Gastroesophageal sphincter (tissue), 4 donors: ENCODE measurements around the gene RAE1. TPM values are rescaled to one million over a fixed set of nuclear protein-coding genes. Genes with fewer than 3 reads are reported as not detected.

Experiments
- ATAC-seq: fragments of 150-250 bp; one replicate; pipeline ENCODE4 v1.9.1; 2016; ENCODE audit warnings: mild to moderate bottlenecking, moderate library complexity
- H3K27ac ChIP-seq, 4 donors: fragments of 200-600 bp; sonication (generic) in 3 of 4; 1 replicate in 3 of 4; 2 replicates in 1 of 4; pipeline ENCODE4 v1.5.1; 2016 to 2019
- H3K27me3 ChIP-seq: fragments of 200-600 bp; sonication (generic); one replicate; pipeline ENCODE4 v1.5.1; 2019
- H3K36me3 ChIP-seq, 2 donors: fragments of 200-600 bp; sonication (generic); one replicate each; pipeline ENCODE4 v1.5.1; 2019; ENCODE audit warnings: control low read depth in 1 of 2
- H3K4me1 ChIP-seq, 3 donors: fragments of 200-600 bp; sonication (generic); 1 replicate in 2 of 3; 2 replicates in 1 of 3; pipeline ENCODE4 v1.5.1; 2016 to 2019; ENCODE audit warnings: control low read depth in 2 of 3
- H3K4me3 ChIP-seq, 2 donors: fragments of 200-600 bp; sonication (generic); one replicate each; pipeline ENCODE4 v1.5.1; 2019; ENCODE audit warnings: mild to moderate bottlenecking in 1 of 2, moderate library complexity in 1 of 2
- H3K9me3 ChIP-seq, 3 donors: fragments of 200-600 bp; sonication (generic); one replicate each; pipeline ENCODE4 v1.5.1; 2017 to 2019; ENCODE audit warnings: control low read depth in 2 of 3
- EP300 ChIP-seq: sonication (generic); formaldehyde crosslinking; IDR thresholded peaks from one replicate; pipeline ENCODE4 v1.6.1; 2017; ENCODE audit warnings: antibody characterized with exemption, mild to moderate bottlenecking
- POLR2A ChIP-seq, 2 donors: fragments of 450-650 bp; IDR thresholded peaks; one replicate each; pipeline ENCODE4 v1.6.1; 2017; ENCODE audit warnings: antibody characterized with exemption in 2 of 2, mild to moderate bottlenecking in 2 of 2, moderate library complexity in 1 of 2
- POLR2AphosphoS5 ChIP-seq: sonication (generic); formaldehyde crosslinking; IDR thresholded peaks from one replicate; pipeline ENCODE4 v1.6.1; 2017; ENCODE audit warnings: antibody characterized with exemption
- WGBS, 2 donors: methylation state at CpG; one replicate each; pipeline ENCODE4 v1.1.5; 2018; ENCODE audit warnings: low coverage in 1 of 2; 5-methylcytosine and 5-hydroxymethylcytosine counted together
- total RNA-seq, 4 donors: library from RNA; depleted of rRNA; stranded (reverse); fragments of >200 nt; gene quantifications; one replicate each; pipeline ENCODE4 v1.1.0, GENCODE V29; 2016
- TF ChIP-seq, protein P1 (sequence below), 4 experiments: fragments of 200-600 bp in 2 of 4; fragments of 450-650 bp in 2 of 4; sonication (generic) in 1 of 4; IDR thresholded peaks; one replicate each; pipeline ENCODE4 v1.5.1; 2017 to 2019; ENCODE audit warnings: antibody characterized with exemption in 4 of 4, mild to moderate bottlenecking in 2 of 4, moderate library complexity in 2 of 4

The RAE1 gene
- total RNA-seq, 4 donors from 2014 or later = 16.5 to 30.4 (median 25.1) TPM

DNA sequence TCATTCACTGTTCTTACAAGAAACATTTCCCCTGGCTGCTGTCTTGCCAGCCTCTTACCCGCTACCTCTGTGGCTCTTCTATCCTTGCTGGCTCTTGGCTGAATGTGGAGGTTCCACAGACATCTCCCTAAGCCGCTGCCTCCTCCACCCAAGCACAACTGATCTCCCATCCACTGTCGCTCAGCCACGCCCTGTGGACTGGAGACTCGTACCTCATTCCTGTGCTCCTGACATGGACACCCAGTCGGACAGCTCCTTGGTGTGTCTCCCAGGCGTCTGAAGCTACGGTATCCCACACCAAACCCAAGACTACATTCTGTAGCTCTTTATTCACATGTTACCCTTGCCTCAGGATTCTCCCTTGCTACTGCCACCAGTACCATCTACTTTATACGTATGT lies 19.3 kb downstream of the RAE1 start:
- Histone ChIP-seq H3K36me3 (peaks cover 7 to 100% of the 10 kb centered on the region in 2 donors), H3K27me3 (no peaks in the 10 kb centered on the region), H3K9me3 (no peaks in the 10 kb centered on the region), H3K4me3 (no peak overlapping the region), H3K27ac (no peak overlapping the region), H3K4me1 (no peaks in the 10 kb centered on the region)
- WGBS, 2 donors = 87 to 91% methylated on average over 8 to 9 of the region's 9 CpGs
- no peak for ATAC-seq
- TF ChIP-seq EP300 (no peak), POLR2AphosphoS5 (no peak), POLR2A (IDR thresholded peaks at IDR 0.05) (no peak)
- TF ChIP-seq, protein P1, sequence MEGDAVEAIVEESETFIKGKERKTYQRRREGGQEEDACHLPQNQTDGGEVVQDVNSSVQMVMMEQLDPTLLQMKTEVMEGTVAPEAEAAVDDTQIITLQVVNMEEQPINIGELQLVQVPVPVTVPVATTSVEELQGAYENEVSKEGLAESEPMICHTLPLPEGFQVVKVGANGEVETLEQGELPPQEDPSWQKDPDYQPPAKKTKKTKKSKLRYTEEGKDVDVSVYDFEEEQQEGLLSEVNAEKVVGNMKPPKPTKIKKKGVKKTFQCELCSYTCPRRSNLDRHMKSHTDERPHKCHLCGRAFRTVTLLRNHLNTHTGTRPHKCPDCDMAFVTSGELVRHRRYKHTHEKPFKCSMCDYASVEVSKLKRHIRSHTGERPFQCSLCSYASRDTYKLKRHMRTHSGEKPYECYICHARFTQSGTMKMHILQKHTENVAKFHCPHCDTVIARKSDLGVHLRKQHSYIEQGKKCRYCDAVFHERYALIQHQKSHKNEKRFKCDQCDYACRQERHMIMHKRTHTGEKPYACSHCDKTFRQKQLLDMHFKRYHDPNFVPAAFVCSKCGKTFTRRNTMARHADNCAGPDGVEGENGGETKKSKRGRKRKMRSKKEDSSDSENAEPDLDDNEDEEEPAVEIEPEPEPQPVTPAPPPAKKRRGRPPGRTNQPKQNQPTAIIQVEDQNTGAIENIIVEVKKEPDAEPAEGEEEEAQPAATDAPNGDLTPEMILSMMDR (IDR thresholded peaks at IDR 0.05) = no peak

DNA sequence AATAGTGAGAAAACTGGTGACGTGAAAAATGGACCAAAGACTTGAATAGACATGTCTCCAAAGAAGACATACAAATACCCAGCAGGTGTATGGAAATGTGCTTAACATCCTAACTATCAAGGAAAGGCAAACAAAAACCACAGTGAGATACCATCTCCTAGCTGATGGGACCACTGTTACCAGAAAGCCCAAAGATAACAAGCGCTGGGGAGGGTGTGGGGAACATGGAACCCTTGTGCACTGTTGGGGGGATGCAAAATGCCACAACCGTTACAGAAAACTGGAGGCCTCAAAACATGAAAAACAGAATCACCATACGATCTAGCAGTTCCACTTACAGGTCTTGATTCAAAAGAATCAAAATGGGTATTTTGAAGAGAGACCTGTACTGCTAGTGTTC lies 20.3 kb downstream of the RAE1 start:
- Histone ChIP-seq H3K4me1 (no peaks in the 10 kb centered on the region), H3K9me3 (no peaks in the 10 kb centered on the region), H3K36me3 (peaks cover 7 to 100% of the 10 kb centered on the region in 2 donors), H3K4me3 (no peak overlapping the region), H3K27me3 (no peaks in the 10 kb centered on the region), H3K27ac (no peak overlapping the region)
- no peak for TF ChIP-seq EP300
- no peak for TF ChIP-seq POLR2AphosphoS5
- TF ChIP-seq, protein P1 (IDR thresholded peaks at IDR 0.05) = no peak
- no peak for TF ChIP-seq POLR2A (IDR thresholded peaks at IDR 0.05)
- ATAC-seq = no peak
- WGBS, 2 donors = 92 to 100% methylated on average over 2 to 4 of the region's 4 CpGs

DNA sequence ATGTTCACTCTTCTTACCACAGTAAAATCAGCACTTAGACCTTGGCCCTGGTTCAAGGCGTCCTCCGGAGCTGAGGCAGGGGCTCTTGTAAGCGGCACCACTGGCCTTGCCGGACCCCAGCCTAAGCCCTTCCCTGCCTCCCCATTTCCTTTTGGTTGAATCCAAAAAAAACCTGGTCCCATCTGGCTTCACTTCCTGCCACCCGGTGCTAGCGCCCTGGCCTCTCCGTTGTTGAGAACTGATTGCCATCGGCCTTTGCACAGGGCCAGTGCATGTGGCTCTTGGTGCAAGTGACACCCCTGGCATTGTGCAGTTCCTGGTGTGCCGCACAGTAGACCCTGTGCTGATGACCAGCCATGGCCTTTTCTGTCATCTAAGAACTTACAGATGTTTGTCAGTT lies 21.1 kb downstream of the RAE1 start:
- ATAC-seq = no peak
- WGBS, 2 donors = 76 to 95% methylated on average over 3 to 7 of the region's 9 CpGs
- TF ChIP-seq, protein P1 (IDR thresholded peaks at IDR 0.05) = no peak
- TF ChIP-seq POLR2AphosphoS5 = no peak
- no peak for TF ChIP-seq POLR2A (IDR thresholded peaks at IDR 0.05)
- no peak for TF ChIP-seq EP300
- no peaks in the 10 kb centered on the region for H3K9me3 ChIP-seq
- no peaks in the 10 kb centered on the region for H3K27me3 ChIP-seq
- H3K4me3 ChIP-seq = no peak overlapping the region
- H3K27ac ChIP-seq = no peak overlapping the region
- no peaks in the 10 kb centered on the region for H3K4me1 ChIP-seq
- peaks cover 3 to 100% of the 10 kb centered on the region in 2 donors for H3K36me3 ChIP-seq

DNA sequence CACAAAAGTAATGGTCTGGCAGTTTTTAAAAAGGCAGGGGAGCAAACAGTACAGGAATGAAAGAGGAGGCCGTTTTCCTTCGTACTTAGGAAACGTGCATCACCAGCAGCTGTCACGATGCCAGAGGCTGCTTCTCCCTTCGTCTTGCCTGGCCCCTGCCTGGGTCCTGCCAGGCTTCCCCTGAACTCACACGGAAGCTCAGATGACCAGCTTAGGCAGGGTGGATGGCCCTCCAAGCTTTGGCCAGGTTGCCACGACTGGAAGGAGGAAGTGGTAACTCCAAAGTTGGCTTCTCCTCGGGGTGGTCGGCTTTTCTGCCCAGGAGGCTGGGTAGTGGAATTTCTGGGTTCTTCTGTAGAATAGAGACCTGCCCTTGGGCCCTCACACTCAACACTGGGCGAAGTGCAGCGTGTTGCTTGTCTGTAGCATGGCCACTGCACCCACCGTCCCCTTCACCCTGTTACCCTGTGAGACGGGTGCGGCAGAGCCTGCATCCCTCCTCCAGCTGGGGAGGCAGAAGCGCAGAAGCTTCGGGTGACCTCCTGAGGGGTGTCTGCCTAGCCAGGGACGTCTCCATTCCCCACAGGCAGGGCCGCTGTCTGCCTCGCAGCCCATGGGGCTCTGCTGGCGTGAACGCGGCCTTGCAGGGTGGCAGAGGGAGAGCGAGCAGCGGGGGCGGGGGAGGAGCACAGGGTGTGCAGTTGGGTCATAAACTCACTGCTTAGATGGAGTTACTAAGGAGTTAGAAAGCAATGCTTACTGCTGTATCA lies 21.7 kb downstream of the RAE1 start:
- ATAC-seq = no peak
- no peaks in the 10 kb centered on the region for H3K4me1 ChIP-seq
- H3K27me3 ChIP-seq = no peaks in the 10 kb centered on the region
- TF ChIP-seq POLR2AphosphoS5 (no peak), EP300 (no peak), POLR2A (IDR thresholded peaks at IDR 0.05) (no peak)
- TF ChIP-seq, protein P1 (IDR thresholded peaks at IDR 0.05) = no peak
- H3K9me3 ChIP-seq = no peaks in the 10 kb centered on the region
- H3K4me3 ChIP-seq = no peak overlapping the region
- H3K27ac ChIP-seq = no peak overlapping the region
- H3K36me3 ChIP-seq = peaks cover 3 to 100% of the 10 kb centered on the region in 2 donors
- 74 to 80% methylated on average over 8 to 10 of the region's 25 CpGs for WGBS, 2 donors

DNA sequence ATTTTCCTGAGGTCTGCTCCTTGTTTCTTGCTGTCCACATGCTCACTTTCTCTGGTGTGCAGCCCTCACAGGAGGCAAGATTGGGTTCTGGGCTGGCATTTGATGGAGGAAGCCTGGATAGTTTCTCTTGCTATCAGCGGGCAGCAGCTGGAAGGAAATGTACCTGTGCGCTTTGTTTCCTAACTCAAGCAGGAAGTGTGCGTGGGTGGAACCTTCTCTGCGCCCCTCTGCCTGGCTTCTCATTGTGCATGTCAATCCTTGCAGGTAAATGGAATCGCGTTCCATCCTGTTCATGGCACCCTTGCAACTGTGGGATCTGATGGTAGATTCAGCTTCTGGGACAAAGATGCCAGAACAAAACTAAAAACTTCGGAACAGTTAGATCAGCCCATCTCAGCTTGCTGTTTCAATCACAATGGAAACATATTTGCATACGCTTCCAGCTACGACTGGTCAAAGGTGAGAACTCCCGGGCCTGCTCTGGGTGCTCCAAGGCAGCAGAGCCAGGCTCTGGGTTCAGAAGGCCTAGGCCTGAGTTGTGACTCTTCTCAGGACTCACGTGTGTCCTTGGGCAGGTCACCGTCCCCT lies 23.4 kb downstream of the RAE1 start:
- ATAC-seq = no peak
- no peaks in the 10 kb centered on the region for H3K27me3 ChIP-seq
- TF ChIP-seq, protein P1 (IDR thresholded peaks at IDR 0.05) = no peak
- TF ChIP-seq POLR2A (IDR thresholded peaks at IDR 0.05) (no peak), POLR2AphosphoS5 (no peak), EP300 (no peak)
- no peak overlapping the region for H3K4me3 ChIP-seq
- peaks cover 0 to 98% of the 10 kb centered on the region in 2 donors for H3K36me3 ChIP-seq
- peak overlapping the region in 1 of 4 donors; percentile 46 for H3K27ac ChIP-seq
- WGBS, 2 donors = 77 to 88% methylated on average over 4 to 7 of the region's 12 CpGs
- no peaks in the 10 kb centered on the region for H3K4me1 ChIP-seq
- no peaks in the 10 kb centered on the region for H3K9me3 ChIP-seq
